Measurements from ENCODE around the gene TM4SF1.

DNA sequence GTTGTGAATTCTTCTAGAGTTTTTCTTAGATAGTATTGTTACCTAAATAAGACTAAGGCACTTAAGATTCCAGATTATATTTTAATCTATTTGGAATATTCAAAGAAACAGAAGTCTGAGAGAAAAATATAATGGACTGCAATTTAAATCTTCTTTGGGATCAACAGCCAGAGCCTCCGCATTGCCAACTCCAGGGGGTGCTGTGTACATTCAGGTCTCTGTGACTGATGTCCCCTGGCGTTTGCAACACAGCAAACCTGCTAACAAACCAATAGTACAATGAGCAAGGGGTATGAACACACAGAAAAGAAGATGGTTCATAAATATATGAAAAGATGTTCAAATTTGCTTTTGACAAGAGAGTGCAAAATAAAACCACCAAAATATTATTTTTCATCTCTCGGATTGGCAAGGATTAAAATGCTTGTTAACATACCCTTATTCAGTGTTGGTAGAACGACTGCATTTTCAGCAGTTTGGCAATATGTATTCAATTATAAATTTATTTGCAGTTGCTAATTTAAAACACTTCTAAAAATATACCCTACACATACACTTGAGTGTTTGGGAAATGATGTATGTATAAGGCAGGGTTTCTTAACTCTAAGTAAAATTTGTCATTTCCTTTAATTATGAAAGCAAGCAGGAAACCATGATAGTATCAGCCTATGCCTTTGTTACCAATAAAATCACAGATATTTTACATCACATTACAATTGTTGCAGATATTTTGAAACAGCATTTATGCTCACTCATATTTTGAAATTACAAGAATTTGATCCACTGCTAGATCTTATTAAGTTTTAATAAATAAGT, 16.1 kb upstream of the TM4SF1 start:
- TF ChIP-seq, protein P1, sequence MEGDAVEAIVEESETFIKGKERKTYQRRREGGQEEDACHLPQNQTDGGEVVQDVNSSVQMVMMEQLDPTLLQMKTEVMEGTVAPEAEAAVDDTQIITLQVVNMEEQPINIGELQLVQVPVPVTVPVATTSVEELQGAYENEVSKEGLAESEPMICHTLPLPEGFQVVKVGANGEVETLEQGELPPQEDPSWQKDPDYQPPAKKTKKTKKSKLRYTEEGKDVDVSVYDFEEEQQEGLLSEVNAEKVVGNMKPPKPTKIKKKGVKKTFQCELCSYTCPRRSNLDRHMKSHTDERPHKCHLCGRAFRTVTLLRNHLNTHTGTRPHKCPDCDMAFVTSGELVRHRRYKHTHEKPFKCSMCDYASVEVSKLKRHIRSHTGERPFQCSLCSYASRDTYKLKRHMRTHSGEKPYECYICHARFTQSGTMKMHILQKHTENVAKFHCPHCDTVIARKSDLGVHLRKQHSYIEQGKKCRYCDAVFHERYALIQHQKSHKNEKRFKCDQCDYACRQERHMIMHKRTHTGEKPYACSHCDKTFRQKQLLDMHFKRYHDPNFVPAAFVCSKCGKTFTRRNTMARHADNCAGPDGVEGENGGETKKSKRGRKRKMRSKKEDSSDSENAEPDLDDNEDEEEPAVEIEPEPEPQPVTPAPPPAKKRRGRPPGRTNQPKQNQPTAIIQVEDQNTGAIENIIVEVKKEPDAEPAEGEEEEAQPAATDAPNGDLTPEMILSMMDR (conservative IDR thresholded peaks at IDR 0.05; ENCODE audit: low read depth in 2 of 2): peak; percentile 95 to 97
- TF ChIP-seq POLR2AphosphoS5 (IDR thresholded peaks at IDR 0.05; ENCODE audit: low read depth): no peak
